ENCODE data around the gene PIK3C3.

DNA sequence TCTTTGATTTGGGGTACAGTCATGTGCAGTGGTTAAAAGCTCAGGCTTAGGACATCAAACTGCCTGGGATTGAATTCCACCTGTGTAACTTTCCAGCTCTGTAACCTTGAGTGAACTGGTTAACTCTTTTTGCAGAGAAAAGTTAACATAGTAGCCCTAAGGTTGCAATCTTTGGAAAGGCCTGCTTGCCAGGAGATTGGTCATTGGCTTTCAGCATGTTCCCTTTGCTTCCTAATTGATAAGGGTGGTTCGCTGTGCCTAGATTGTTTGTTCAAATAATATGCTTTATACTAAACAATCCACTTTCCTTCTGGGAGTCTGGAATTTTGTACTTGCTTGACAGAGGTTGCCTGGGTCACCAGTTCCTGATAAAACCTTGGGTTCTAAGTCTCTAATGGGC is 86.8 kb downstream of the PIK3C3 start:
- TF ChIP-seq TAF1 (IDR thresholded peaks at IDR 0.05; ENCODE audit: borderline replicate concordance, low read depth, low read length) = no peak
- no peak for TF ChIP-seq POLR2AphosphoS5 (IDR thresholded peaks at IDR 0.05; ENCODE audit: low read depth, low read length)
- no peak for TF ChIP-seq POLR2A (IDR thresholded peaks at IDR 0.05; ENCODE audit: low read depth, low read length)

Measured in GM12892 (cell line).